ENCODE results near the gene CRYGN. TPM values are rescaled to one million over a fixed set of nuclear protein-coding genes. Genes with fewer than 3 reads are reported as not detected.

Gene CRYGN
- total RNA-seq, 1 donor from 2014 or later, result not detected

GRCh38 chr7:151406051-151406875, 33.7 kb downstream of the CRYGN start:
- no peak for DNase-seq

GRCh38 chr7:151405588-151405987, 34.4 kb downstream of the CRYGN start:
- DNase-seq, result no peak

DNA sequence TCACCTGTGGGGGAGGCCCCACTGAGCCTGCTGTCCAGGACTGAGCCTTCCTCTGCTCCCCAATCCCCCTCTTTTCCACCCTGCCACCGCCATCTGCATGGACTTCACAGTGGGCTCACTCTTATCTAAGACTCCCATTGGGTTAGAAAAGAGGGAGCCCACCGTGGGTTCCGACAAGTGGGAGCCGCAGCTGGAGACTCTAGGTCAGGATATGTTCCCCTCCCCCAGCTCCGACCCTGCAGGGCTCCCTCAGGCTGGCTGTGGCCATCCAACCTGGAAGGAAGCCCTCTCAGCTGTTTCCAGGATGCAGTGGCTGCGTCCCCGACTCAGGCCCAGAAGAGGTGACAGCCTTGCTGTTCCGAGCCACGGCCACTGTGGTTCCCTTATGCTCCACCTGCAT, 34.9 kb downstream of the CRYGN start:
- DNase-seq, result no peak

GRCh38 chr7:151404216-151405011, 35.5 kb downstream of the CRYGN start:
- no peak for DNase-seq

- DNase-seq, result no peak
Observed at GRCh38 chr7:151403764-151404163, 36.2 kb downstream of the CRYGN start.

- DNase-seq, result no peak
Observed at GRCh38 chr7:151402029-151402835, 37.7 kb downstream of the CRYGN start.

GRCh38 chr7:151400626-151401315, 39.2 kb downstream of the CRYGN start:
- no peak for DNase-seq

- DNase-seq, result no peak
Observed at GRCh38 chr7:151399906-151400305, 40.0 kb downstream of the CRYGN start.

DNA sequence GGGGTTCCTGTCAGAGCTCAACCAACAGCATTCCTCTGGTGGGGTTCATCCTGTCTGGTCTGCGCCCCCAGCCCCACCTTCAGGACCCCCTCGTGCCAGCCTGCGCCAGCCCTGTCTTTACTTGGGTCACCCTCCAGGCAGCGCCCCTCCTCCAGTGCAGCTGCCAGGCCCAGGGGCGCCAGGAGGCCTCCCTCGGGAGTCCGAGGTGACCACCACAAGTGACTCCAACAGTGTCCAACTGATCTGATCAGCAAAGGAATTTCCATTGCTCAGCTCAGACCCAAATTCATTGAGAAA, 40.7 kb downstream of the CRYGN start:
- no peak for DNase-seq

GRCh38 chr7:151398446-151399304, 41.3 kb downstream of the CRYGN start:
- no peak for DNase-seq

DNA sequence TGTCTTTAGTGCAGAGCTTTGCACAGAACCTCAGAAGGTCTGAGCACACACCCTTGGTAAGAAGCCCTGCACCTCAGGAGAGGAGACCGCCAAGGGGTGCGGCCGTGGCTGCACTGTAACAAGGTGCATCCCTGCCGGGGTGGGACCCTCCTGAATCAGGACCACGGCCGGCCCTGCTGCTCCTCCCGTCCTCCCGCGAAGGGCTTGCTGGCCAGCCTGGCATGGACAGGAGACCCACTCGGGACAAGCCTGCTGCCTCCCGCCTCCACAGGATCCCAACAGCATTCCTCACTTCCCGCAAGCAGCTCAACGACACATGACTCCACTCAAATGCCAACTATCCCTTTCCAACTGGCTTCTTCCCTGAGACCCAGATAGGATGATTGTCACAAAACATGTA, 42.9 kb downstream of the CRYGN start:
- DNase-seq, result no peak

- DNase-seq, result no peak
Observed at GRCh38 chr7:151396328-151396970, 43.5 kb downstream of the CRYGN start.

DNA sequence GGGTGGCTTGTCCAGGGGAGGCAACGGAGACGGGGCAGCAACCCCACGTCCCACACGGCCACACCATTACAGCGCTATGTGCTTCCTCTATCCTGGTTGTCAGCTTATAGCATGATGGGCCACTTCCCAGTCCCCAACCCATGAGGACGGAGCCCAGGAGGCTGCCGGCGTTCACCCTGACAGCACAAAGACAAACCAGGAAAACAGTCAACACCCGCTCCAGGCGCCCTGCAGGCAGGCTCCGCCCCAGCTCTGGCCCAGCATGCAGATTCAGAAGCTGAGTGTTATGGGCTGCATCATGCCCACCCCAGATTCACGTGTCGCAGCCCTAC, 44.9 kb downstream of the CRYGN start:
- DNase-seq, result no peak

DNA sequence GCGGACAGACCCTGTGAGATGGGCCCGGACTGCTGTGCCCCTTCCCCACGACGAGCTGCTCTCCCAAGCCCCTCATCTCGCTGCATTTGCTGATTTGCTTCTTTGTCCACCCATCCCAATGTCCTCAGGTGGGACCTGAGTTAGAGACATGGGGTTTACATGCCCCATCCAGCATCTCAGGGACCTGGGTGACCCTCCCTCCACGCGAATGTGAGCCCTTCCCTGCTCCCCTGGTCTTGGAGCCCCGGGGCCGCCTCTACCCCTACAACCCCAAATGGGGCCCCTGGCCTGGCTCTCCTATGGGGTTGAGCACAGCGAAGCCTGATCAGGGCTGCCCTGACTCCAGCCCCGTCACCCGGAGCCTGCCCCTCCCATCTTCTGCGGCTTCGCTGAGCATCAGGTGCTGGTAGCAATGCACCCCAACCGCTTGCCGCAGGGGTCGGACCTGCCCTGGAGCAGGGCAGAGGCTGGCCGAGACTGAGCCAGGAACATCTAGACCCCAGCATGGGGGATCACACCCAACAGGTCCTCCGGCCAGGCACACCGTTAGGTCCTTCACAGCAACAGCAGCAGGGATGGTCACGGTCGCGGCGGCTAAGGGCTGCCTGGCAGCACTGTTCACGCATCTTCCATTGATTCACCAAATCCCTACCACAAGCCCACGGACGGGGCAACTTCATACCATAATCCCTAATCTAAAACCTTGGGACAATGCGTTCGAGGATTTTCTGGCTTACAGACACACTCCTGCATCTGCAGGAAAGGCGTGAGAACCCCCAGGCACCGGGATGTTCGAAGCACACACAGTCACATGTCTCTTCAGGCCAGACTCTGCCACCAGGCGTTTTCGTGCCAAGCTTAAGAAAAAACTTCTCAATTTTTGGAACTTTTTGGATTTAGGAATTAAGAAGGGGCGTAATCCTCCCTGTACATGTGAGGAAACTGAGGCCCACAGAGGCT, 45.6 kb downstream of the CRYGN start:
- DNase-seq, result no peak

GRCh38 chr7:151393031-151393977, 46.6 kb downstream of the CRYGN start:
- no peak for DNase-seq

GRCh38 chr7:151392426-151392825, 47.5 kb downstream of the CRYGN start:
- no peak for DNase-seq

DNA sequence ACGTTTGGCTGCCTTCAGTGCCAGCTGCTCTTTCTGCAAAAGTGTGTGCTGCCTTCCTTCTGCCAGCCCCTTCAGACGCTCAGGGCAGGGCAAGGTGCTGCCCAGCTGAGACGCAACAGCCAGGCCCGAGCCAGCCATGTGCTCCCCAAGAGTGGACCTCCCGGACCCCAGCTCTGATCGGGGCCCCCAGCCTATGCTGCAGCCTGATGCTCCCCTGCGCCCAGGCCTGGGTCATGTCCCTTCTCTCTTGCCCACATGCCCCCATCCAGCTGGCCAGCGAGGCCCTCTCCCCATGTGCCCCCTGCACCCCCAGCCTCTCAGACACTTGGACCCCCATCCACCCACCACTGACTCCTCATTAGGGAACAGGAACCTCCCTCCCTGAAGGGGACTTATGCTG, 47.9 kb downstream of the CRYGN start:
- DNase-seq, result no peak

- no peak for DNase-seq
Observed at GRCh38 chr7:151391358-151391730, 48.6 kb downstream of the CRYGN start.

All from skin of body (tissue), 2 donors.